SH-SY5Y (cell line): ENCODE measurements around the gene FASTKD1.

Source experiments
- GATA2 ChIP-seq: IDR thresholded peaks from 2 replicates; pipeline ENCODE4 v1.6.1; 2011; ENCODE audit warnings: mild to moderate bottlenecking, low read depth, low read length
- GATA3 ChIP-seq: IDR thresholded peaks from 2 replicates; pipeline ENCODE4 v1.6.1; 2011; ENCODE audit warnings: low read depth, mild to moderate bottlenecking, low read length, moderate library complexity

DNA sequence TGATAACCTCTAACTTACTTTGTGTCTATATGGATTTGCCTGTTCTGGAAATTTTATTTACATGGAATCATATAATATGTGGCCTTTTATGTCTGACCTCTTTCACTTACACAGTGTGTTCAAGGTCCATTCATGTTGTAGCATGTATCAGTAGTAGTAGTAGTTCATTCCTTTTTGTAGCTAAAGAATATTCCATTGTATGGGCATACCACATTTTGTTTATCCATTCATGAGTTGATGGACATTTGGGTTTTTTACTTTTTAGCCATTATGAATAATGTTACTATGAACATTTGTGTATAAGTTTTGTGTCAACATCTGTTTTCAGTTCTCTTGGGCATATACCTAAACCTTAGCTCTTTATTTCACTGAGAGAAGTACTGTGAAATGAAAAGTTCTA, 82.8 kb downstream of the FASTKD1 start:
- no peak for TF ChIP-seq GATA2
- TF ChIP-seq GATA3, result no peak
